Adrenal gland (tissue), 12 donors: ENCODE results near the gene RRP1. TPM values are rescaled to one million over a fixed set of nuclear protein-coding genes. Genes with fewer than 3 reads are reported as not detected.

Experiments used
- DNase-seq, 7 donors: peaks; one replicate each; pipeline ENCODE4 v3.0.0-alpha.2; 2019 to 2020
- H3K27ac ChIP-seq, 5 donors: fragments of 200-600 bp; sonication (generic) in 4 of 5; 1 replicate in 3 of 5; 2 replicates in 2 of 5; pipeline versions ENCODE4 v1.5.1 to v1.8.0; 2016 to 2020; ENCODE audit warnings: mild to moderate bottlenecking in 1 of 5
- H3K27me3 ChIP-seq: fragments of 200-600 bp; 2 replicates; pipeline ENCODE4 v1.8.0; 2021
- H3K36me3 ChIP-seq, 2 donors: fragments of 200-600 bp; replicated peaks in 1 of 2; 1 replicate in 1 of 2; 2 replicates in 1 of 2; pipeline versions ENCODE4 v1.5.1 to v1.8.0; 2018 to 2022
- H3K4me1 ChIP-seq, 2 donors: fragments of 200-600 bp; replicated peaks in 1 of 2; 1 replicate in 1 of 2; 2 replicates in 1 of 2; pipeline versions ENCODE4 v1.5.1 to v1.8.0; 2018 to 2021
- H3K4me3 ChIP-seq, 4 donors: fragments of 200-600 bp; sonication (generic) in 3 of 4; one replicate each; pipeline ENCODE4 v1.5.1; 2016 to 2018
- H3K9me3 ChIP-seq, 3 donors: fragments of 200-600 bp; sonication (generic) in 1 of 3; replicated peaks in 1 of 3; 1 replicate in 2 of 3; 2 replicates in 1 of 3; pipeline versions ENCODE4 v1.5.1 to v1.8.0; 2016 to 2021
- POLR2A ChIP-seq, 2 donors: fragments of 450-650 bp; IDR thresholded peaks; one replicate each; pipeline ENCODE4 v1.6.1; 2017; ENCODE audit warnings: antibody characterized with exemption in 2 of 2, mild to moderate bottlenecking in 2 of 2, moderate library complexity in 1 of 2
- WGBS, 4 donors: extraction: QIAGEN DNeasy Blood & Tissue Kit in 2 of 4; methylation state at CpG; one replicate each; pipeline versions ENCODE4 v1.1.5 to v1.1.7; 2013 to 2017; 5-methylcytosine and 5-hydroxymethylcytosine counted together
- intact Hi-C, 2 donors: fragments of 100-400 bp; cut with DNase I; formaldehyde crosslinking; loops; one replicate each; pipeline versions ENCODE4 v1.14.1 to v1.15.0; 2022 to 2023
- polyA plus RNA-seq, 3 donors: library from polyadenylated mRNA; stranded (reverse); fragments of 200-250 nt in 2 of 3; fragments of 350-450 nt in 1 of 3; fragmentation: Illumina TruSeq in 1 of 3; extraction: RNeasy Lipid Tissue Mini Kit (QIAGEN cat#74804) in 1 of 3; gene quantifications; one replicate each; pipeline ENCODE4 v1.2.3, GENCODE V29; 2013 to 2014
- total RNA-seq, 9 donors: library from RNA; depleted of rRNA in 4 of 9; stranded (reverse); fragments of >200 nt in 4 of 9; fragments of 120-200 nt in 1 of 9; fragmentation: NEBNext Ultra II Directional in 1 of 9; extraction: Animal tissue kit (Norgen Biotek cat#: 25700) in 1 of 9; gene quantifications; one replicate each; pipeline versions ENCODE4 v1.1.0 to v1.2.4, GENCODE V29; 2013 to 2023
- TF ChIP-seq, protein P1 (sequence below), 6 experiments: fragments of 450-650 bp in 4 of 6; fragments of 200-600 bp in 2 of 6; sonication (generic) in 1 of 6; IDR thresholded peaks; 1 replicate in 5 of 6; 2 replicates in 1 of 6; pipeline versions ENCODE4 v1.5.1 to v1.8.0; 2016 to 2021; ENCODE audit warnings: antibody characterized with exemption in 6 of 6, mild to moderate bottlenecking in 2 of 6, moderate library complexity in 1 of 6
- donor health status: healthy with polysubstance abuse.
- donor health status: Bipolar disorder and iron deficiency.
- donor health status: DM: yes; HTN: yes; CAD: no.
- donor health status: DM: no; HTN: no; CAD: no.
- donor health status: DM: no; HTN: no; CAD: no.
- donor health status: DM: yes; HTN: yes; CAD: no.

The RRP1 gene
- total and polyA plus RNA-seq, 12 donors, result 12.8 to 29.8 (median 19.8) TPM

DNA sequence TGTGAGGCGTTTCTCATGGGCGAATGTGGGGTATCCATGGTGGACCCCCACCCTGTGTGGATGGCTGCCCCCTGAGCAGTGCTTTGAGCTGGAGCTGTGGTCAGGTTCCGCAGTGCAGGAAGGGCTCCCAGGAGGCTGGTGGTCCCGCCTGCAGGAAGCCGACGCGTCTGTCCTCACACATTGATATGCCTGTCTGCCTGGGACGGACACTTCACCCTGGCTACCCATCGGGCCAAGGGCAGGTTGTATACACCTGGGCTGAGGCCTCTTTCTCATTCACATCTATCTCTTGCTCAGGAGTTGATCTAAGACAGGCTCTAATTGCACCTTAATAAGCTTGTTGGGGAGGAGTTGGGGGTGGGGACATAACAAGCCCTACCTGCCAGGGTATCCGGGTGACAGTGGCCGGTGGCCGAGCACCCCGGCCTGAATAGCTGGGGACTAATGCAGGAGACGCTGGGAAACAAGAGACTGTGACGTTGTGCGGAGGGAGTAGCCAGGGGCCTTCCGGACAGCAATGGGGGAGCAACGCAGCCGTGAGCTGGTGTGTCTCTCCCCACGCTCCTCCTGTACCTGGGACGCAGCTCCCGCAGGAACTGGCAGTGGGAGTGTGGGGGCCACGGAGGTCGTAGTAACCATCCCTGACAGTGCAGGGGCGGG, 48.8 kb upstream of the RRP1 start:
- H3K27me3 ChIP-seq, result no peaks in the 10 kb centered on the region
- intact Hi-C loops, result no loop called here
- H3K9me3 ChIP-seq, result no peaks in the 10 kb centered on the region
- H3K4me1 ChIP-seq, result peaks cover 0 to 6% of the 10 kb centered on the region in 2 donors
- peak in 5 of 7 donors; percentile 44 to 92 (median 80) for DNase-seq
- TF ChIP-seq, protein P1, sequence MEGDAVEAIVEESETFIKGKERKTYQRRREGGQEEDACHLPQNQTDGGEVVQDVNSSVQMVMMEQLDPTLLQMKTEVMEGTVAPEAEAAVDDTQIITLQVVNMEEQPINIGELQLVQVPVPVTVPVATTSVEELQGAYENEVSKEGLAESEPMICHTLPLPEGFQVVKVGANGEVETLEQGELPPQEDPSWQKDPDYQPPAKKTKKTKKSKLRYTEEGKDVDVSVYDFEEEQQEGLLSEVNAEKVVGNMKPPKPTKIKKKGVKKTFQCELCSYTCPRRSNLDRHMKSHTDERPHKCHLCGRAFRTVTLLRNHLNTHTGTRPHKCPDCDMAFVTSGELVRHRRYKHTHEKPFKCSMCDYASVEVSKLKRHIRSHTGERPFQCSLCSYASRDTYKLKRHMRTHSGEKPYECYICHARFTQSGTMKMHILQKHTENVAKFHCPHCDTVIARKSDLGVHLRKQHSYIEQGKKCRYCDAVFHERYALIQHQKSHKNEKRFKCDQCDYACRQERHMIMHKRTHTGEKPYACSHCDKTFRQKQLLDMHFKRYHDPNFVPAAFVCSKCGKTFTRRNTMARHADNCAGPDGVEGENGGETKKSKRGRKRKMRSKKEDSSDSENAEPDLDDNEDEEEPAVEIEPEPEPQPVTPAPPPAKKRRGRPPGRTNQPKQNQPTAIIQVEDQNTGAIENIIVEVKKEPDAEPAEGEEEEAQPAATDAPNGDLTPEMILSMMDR (IDR thresholded peaks at IDR 0.05), result no peak
- peak in 1 of 2 donors; percentile 52 for TF ChIP-seq POLR2A (IDR thresholded peaks at IDR 0.05)
- H3K27ac ChIP-seq, result peak overlapping the region in 4 of 5 donors; percentile 25 to 70 (median 60)
- peaks cover 0 to 20% of the 10 kb centered on the region in 2 donors for H3K36me3 ChIP-seq
- no peak overlapping the region for H3K4me3 ChIP-seq
- WGBS, 4 donors, result 34 to 56% (median 43%) methylated on average over 5 to 24 of the region's 25 CpGs

DNA sequence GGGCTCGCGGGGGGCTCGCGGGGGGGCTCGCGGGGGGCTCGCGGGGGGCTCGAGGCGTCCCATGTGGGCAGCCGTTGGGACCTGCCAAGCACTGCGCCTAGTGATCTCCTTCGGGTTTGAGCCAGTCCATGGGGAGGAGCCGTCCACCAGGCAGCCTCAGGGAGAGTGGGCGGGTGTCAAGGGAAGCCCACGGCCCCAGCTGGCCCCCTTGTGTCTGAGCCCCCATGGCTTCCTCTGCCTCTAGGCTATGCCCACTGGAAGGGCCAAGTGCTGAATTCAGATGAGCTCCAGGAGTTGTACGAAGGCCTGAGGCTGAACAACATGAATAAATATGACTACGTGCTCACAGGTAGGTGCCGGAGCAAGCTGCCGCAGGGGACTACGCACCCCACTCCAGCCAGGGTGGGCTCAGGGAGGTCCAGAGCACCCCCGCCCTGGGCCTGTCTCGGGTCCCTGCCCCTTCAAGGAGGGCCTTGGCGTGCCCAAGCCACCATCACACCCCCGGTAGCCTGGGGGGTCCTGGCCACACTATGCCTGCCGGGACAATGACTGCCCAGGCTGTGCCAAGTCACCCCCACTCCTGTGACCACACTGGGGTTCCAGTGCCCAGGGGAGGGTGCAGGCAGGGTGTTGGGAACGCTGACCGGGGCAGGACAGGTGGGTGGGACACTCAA, 47.8 kb upstream of the RRP1 start:
- intact Hi-C loops, result no loop called here
- TF ChIP-seq POLR2A (IDR thresholded peaks at IDR 0.05), result no peak
- TF ChIP-seq, protein P1 (IDR thresholded peaks at IDR 0.05), result no peak
- Histone ChIP-seq H3K27me3 (no peaks in the 10 kb centered on the region), H3K4me1 (no peaks in the 10 kb centered on the region), H3K4me3 (no peak overlapping the region), H3K36me3 (peaks cover 0 to 30% of the 10 kb centered on the region in 2 donors), H3K27ac (no peak overlapping the region), H3K9me3 (no peaks in the 10 kb centered on the region)
- no peak for DNase-seq
- 17 to 87% (median 71%) methylated on average over 1 to 24 of the region's 28 CpGs for WGBS, 4 donors

DNA sequence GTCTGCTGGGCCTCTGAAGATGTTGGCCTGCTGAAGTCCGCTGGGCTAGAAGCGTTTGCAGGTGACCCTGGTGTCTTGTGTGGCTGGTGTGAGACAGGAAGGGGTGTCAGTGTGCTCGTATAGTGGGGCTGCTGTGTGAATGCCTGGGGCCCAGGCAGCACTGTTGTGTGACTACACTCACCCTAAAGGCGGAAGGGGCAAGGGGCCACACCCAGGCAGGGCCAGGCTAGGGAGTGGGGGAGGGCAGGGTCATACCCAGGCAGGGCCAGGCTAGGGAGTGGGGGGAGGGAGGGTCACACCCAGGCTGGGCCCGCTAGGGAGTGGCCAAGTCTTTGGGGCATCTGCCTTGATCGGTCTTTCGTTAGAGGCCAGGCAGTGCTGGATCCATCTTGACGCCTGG, 45.4 kb upstream of the RRP1 start:
- no peaks in the 10 kb centered on the region for H3K9me3 ChIP-seq
- WGBS, 4 donors, result 95 to 100% (median 95%) methylated on average over 4 to 8 of the region's 8 CpGs
- no peak for DNase-seq
- no peak overlapping the region for H3K27ac ChIP-seq
- intact Hi-C loops, result no loop called here
- peaks cover 0 to 54% of the 10 kb centered on the region in 2 donors for H3K36me3 ChIP-seq
- H3K27me3 ChIP-seq, result no peaks in the 10 kb centered on the region
- no peaks in the 10 kb centered on the region for H3K4me1 ChIP-seq
- H3K4me3 ChIP-seq, result no peak overlapping the region
- TF ChIP-seq POLR2A (IDR thresholded peaks at IDR 0.05), result no peak
- TF ChIP-seq, protein P1 (IDR thresholded peaks at IDR 0.05), result no peak

DNA sequence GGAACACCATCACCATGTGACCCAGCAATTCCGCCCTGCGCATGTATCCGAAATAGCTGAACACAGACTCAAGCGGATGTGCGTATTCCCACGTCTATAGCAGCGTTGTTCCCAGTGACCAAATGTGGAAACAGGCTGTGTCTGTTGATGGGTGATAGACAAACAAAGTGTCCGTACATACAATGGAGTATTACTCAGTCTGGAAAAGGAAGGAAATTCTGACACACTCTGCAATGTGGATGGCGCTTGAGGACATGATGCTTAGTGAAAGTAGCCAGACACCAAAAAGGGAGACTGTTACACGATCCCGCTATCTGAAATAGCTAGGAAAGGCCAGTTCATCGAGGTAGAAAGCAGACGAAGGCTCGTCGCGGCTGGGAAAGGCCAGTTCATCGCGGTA, 44.7 kb upstream of the RRP1 start:
- Histone ChIP-seq H3K27ac (no peak overlapping the region), H3K9me3 (no peaks in the 10 kb centered on the region), H3K27me3 (no peaks in the 10 kb centered on the region), H3K36me3 (peaks cover 0 to 61% of the 10 kb centered on the region in 2 donors), H3K4me1 (no peaks in the 10 kb centered on the region), H3K4me3 (no peak overlapping the region)
- intact Hi-C loops, result no loop called here
- WGBS, 4 donors, result 97% methylated on average over 18 of the region's 18 CpGs
- no peak for DNase-seq
- TF ChIP-seq, protein P1 (IDR thresholded peaks at IDR 0.05), result no peak
- no peak for TF ChIP-seq POLR2A (IDR thresholded peaks at IDR 0.05)
